Keratinocyte (primary cell): ENCODE measurements around the gene DGKH. TPM values are rescaled to one million over a fixed set of nuclear protein-coding genes. Genes with fewer than 3 reads are reported as not detected.

Experiments used
- DNase-seq: peaks from one replicate; pipeline ENCODE4 v3.0.0-alpha.2; 2011; ENCODE audit warnings: low read depth, missing footprints, low spot score
- FAIRE-seq: peaks from 2 replicates; lab custom pipeline; 2011; peaks lifted over from hg19 to GRCh38; lab: Jason Lieb, UNC
- H2AFZ ChIP-seq: 2 replicates; pipeline ENCODE4 v1.6.0; 2012; ENCODE audit warnings: low read length, control low read depth, inconsistent platforms; ENCODE audit not compliant: control insufficient read depth
- H3K27ac ChIP-seq: 2 replicates; pipeline ENCODE4 v1.5.1; 2011; ENCODE audit warnings: low read length; ENCODE audit not compliant: control insufficient read depth, insufficient read depth
- H3K27me3 ChIP-seq: 3 replicates; pipeline ENCODE4 v1.6.0; 2011; ENCODE audit warnings: low read length; ENCODE audit not compliant: control insufficient read depth, insufficient read depth; ENCODE audit errors: extremely low read depth
- H3K36me3 ChIP-seq, 2 experiments: 2 replicates in 1 of 2; 3 replicates in 1 of 2; pipeline ENCODE4 v1.5.1; 2011; ENCODE audit warnings: low read length in 2 of 2, mild to moderate bottlenecking in 1 of 2; ENCODE audit not compliant: control insufficient read depth in 2 of 2, insufficient read depth in 2 of 2; ENCODE audit errors: extremely low read depth in 1 of 2
- H3K4me1 ChIP-seq: 3 replicates; pipeline ENCODE4 v1.5.1; 2011; ENCODE audit warnings: low read length; ENCODE audit not compliant: control insufficient read depth, insufficient read depth; ENCODE audit errors: extremely low read depth
- H3K4me2 ChIP-seq: 3 replicates; pipeline ENCODE4 v1.6.0; 2011; ENCODE audit warnings: low read depth, low read length; ENCODE audit not compliant: control insufficient read depth, insufficient read depth; ENCODE audit errors: extremely low read depth
- H3K4me3 ChIP-seq, 3 experiments: fragments of 200-600 bp in 1 of 3; sonication (generic) in 1 of 3; 2 replicates in 2 of 3; 3 replicates in 1 of 3; pipeline ENCODE4 v1.5.1; 2011 to 2016; ENCODE audit warnings: low read length in 3 of 3, mild to moderate bottlenecking in 3 of 3, control low read depth in 2 of 3, inconsistent platforms in 1 of 3, low read depth in 1 of 3, mixed read lengths in 1 of 3, mixed run types in 1 of 3, moderate library complexity in 1 of 3; ENCODE audit not compliant: control insufficient read depth in 2 of 3, insufficient read depth in 2 of 3; ENCODE audit errors: extremely low read depth in 1 of 3
- H3K79me2 ChIP-seq: 2 replicates; pipeline ENCODE4 v1.6.0; 2012; ENCODE audit warnings: low read length; ENCODE audit not compliant: control insufficient read depth, insufficient read depth
- H3K9ac ChIP-seq: 3 replicates; pipeline ENCODE4 v1.6.0; 2011; ENCODE audit warnings: low read length; ENCODE audit not compliant: control insufficient read depth, insufficient read depth; ENCODE audit errors: extremely low read depth
- H3K9me1 ChIP-seq: 3 replicates; pipeline ENCODE4 v1.6.0; 2011; ENCODE audit warnings: low read length; ENCODE audit not compliant: control insufficient read depth, insufficient read depth; ENCODE audit errors: extremely low read depth
- H3K9me3 ChIP-seq: 2 replicates; pipeline ENCODE4 v1.5.1; 2012; ENCODE audit warnings: low read depth, low read length; ENCODE audit not compliant: control insufficient read depth
- H4K20me1 ChIP-seq: 3 replicates; pipeline ENCODE4 v1.6.0; 2011; ENCODE audit warnings: low read length; ENCODE audit not compliant: control insufficient read depth, insufficient read depth; ENCODE audit errors: extremely low read depth
- EZH2 ChIP-seq: IDR thresholded peaks from one replicate; pipeline ENCODE4 v1.6.1; 2012; ENCODE audit warnings: inconsistent platforms, mild to moderate bottlenecking, low read length, moderate library complexity
- dilution Hi-C: fragments of 300-500 bp; cut with MboI; formaldehyde crosslinking; loops from one replicate; pipeline ENCODE4 v1.7.0; 2020; ENCODE audit warnings: low sequenced_read_pairs; ENCODE audit not compliant: extremely low pct_ligation_motif_present
- polyA plus RNA-seq, 5 experiments: library from polyadenylated mRNA; depleted of rRNA in 3 of 5; stranded (reverse) in 3 of 5; stranded (forward) in 1 of 5; unstranded in 1 of 5; fragments of >200 nt; gene quantifications; 1 replicate in 1 of 5; 2 replicates in 3 of 5; 3 replicates in 1 of 5; pipeline versions ENCODE4 v1.2.1 to v1.2.3, GENCODE V29; 2011 to 2012; ENCODE audit warnings: missing spikeins in 2 of 5, low read depth in 1 of 5, low replicate concordance in 1 of 5
- TF ChIP-seq, protein P1 (sequence below), 3 experiments: IDR thresholded peaks in 1 of 3; conservative IDR thresholded peaks in 1 of 3; optimal IDR thresholded peaks in 1 of 3; 2 replicates in 2 of 3; 3 replicates in 1 of 3; pipeline versions ENCODE3 to v1.5.1; 2011; ENCODE audit warnings: low read length in 3 of 3, mild to moderate bottlenecking in 3 of 3, moderate library complexity in 2 of 3, control low read depth in 1 of 3, inconsistent platforms in 1 of 3; ENCODE audit not compliant: insufficient read depth in 2 of 3; ENCODE audit errors: extremely low read depth in 1 of 3

The DGKH gene
- polyA plus RNA-seq, 1 donor (not counting 4 experiments of a cell fraction or from before 2014, with no cell fraction given), result 12.8 TPM

DNA sequence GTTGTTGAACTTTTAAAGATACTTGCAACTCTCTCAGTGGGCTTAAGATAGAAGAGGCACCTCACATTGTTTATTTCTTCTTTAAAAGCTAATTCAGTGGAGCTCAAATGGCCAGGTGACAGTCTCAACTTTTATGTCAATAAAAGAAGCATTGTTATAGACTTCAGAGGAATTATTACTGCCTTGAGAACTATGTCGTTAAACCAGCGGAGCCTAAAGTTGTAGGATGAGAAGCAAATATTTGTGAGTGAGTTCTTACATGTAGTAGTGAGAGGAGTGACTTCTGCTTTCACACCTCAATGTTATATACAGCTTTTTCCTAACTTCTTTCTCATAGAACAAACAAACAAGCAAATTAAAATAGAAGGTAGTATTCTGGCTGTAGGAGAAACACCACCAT lies 31.2 kb upstream of the DGKH start:
- H3K27me3 ChIP-seq, result no peaks in the 10 kb centered on the region
- DNase-seq (no peak), FAIRE-seq (no peak)
- H3K36me3 ChIP-seq, result no peaks in the 10 kb centered on the region
- dilution Hi-C loops, result no loop called here
- TF ChIP-seq EZH2, result no peak
- TF ChIP-seq, protein P1, sequence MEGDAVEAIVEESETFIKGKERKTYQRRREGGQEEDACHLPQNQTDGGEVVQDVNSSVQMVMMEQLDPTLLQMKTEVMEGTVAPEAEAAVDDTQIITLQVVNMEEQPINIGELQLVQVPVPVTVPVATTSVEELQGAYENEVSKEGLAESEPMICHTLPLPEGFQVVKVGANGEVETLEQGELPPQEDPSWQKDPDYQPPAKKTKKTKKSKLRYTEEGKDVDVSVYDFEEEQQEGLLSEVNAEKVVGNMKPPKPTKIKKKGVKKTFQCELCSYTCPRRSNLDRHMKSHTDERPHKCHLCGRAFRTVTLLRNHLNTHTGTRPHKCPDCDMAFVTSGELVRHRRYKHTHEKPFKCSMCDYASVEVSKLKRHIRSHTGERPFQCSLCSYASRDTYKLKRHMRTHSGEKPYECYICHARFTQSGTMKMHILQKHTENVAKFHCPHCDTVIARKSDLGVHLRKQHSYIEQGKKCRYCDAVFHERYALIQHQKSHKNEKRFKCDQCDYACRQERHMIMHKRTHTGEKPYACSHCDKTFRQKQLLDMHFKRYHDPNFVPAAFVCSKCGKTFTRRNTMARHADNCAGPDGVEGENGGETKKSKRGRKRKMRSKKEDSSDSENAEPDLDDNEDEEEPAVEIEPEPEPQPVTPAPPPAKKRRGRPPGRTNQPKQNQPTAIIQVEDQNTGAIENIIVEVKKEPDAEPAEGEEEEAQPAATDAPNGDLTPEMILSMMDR (optimal IDR thresholded peaks at IDR 0.05 in 1 of 3, IDR thresholded peaks at IDR 0.05 in 1 of 3, conservative IDR thresholded peaks at IDR 0.05 in 1 of 3; ENCODE audit: extremely low read depth in 1 of 3, insufficient read depth in 2 of 3, low read length in 3 of 3), result no peak
- H2AFZ ChIP-seq, result no peak overlapping the region
- H3K4me2 ChIP-seq, result no peak overlapping the region
- no peak overlapping the region for H3K27ac ChIP-seq
- H3K4me3 ChIP-seq, result no peak overlapping the region
- H3K4me1 ChIP-seq, result peaks cover under 1% of the 10 kb centered on the region
- no peaks in the 10 kb centered on the region for H3K79me2 ChIP-seq
- no peaks in the 10 kb centered on the region for H4K20me1 ChIP-seq
- no peaks in the 10 kb centered on the region for H3K9me1 ChIP-seq
- H3K9ac ChIP-seq, result no peak overlapping the region
- H3K9me3 ChIP-seq, result no peaks in the 10 kb centered on the region

DNA sequence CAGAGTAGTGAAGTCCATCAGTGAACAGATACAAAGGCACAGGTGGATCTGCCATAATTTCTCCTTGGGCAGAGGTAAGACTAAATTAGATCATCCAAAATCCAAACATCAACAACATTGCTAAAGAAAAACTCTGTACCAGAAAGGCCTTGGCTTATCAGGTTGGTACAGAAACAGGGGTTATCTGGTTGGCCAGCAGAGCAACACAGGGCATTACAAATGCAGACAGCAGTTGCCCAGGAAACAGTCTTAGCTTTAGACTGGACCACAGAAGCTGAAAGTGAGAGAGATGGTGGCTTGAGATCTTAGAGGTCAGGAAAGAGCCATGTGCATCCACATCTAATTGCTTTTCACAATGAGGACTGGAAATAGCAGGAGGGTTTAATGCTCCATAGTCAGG lies 26.6 kb upstream of the DGKH start:
- dilution Hi-C loops, result no loop called here
- Histone ChIP-seq H3K27me3 (no peaks in the 10 kb centered on the region), H3K27ac (no peak overlapping the region), H2AFZ (no peak overlapping the region), H3K9me1 (no peaks in the 10 kb centered on the region), H3K4me2 (no peak overlapping the region), H3K36me3 (no peaks in the 10 kb centered on the region), H3K9me3 (no peaks in the 10 kb centered on the region), H4K20me1 (no peaks in the 10 kb centered on the region), H3K9ac (no peak overlapping the region), H3K79me2 (no peaks in the 10 kb centered on the region), H3K4me3 (no peak overlapping the region), H3K4me1 (peaks cover 15% of the 10 kb centered on the region)
- FAIRE-seq (no peak), DNase-seq (no peak)
- no peak for TF ChIP-seq EZH2

DNA sequence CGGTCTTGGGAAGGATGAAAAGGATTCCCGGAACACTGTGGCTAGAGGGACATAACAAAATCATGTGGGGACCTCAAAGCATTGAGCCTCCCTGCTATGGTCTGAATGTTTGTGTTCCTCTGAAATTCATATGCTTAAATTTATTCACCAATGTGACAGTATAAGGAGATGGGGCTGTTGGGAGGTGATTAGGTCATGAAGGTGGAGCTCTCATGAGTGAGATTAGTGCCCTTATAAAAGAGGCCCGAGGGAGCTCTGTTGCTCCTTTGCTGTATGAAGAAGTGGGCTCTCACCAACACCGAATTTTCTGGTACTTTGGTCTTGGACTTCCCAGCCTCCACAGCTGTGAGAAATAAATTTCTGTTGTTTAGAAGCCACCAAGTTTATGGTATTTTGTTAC lies 26.1 kb upstream of the DGKH start:
- Histone ChIP-seq H3K4me2 (no peak overlapping the region), H3K4me1 (peaks cover 19% of the 10 kb centered on the region), H4K20me1 (no peaks in the 10 kb centered on the region), H3K27ac (no peak overlapping the region), H3K79me2 (no peaks in the 10 kb centered on the region), H3K4me3 (no peak overlapping the region), H3K27me3 (no peaks in the 10 kb centered on the region), H3K9me1 (no peaks in the 10 kb centered on the region), H3K9ac (no peak overlapping the region), H2AFZ (no peak overlapping the region), H3K36me3 (no peaks in the 10 kb centered on the region), H3K9me3 (no peaks in the 10 kb centered on the region)
- DNase-seq (no peak), FAIRE-seq (no peak)
- dilution Hi-C loops, result no loop called here
- TF ChIP-seq EZH2, result no peak
- TF ChIP-seq, protein P1 (optimal IDR thresholded peaks at IDR 0.05 in 1 of 3, IDR thresholded peaks at IDR 0.05 in 1 of 3, conservative IDR thresholded peaks at IDR 0.05 in 1 of 3; ENCODE audit: extremely low read depth in 1 of 3, insufficient read depth in 2 of 3, low read length in 3 of 3), result no peak
